CD4-positive, alpha-beta T cell (primary cell): ENCODE measurements around the gene BPIFB2. TPM values are rescaled to one million over a fixed set of nuclear protein-coding genes. Genes with fewer than 3 reads are reported as not detected.

Experiments used
- ATAC-seq: fragments of 200-7000 bp; cut with Tn5 transposase; one replicate; pipeline ENCODE4 v1.10.0; 2022; ENCODE audit warnings: mild to moderate bottlenecking; ENCODE audit not compliant: poor library complexity
- CTCF ChIA-PET: fragments of 350-600 bp; sonication (Branson Sonifier 250); formaldehyde crosslinking; loops from one replicate; lab custom pipeline; 2021; ENCODE audit warnings: antibody characterized with exemption, inconsistent platforms; lab: Charles Lee
- POLR2A ChIA-PET: fragments of 350-600 bp; sonication (Branson Sonifier 250); formaldehyde crosslinking; loops from one replicate; lab custom pipeline; 2021; ENCODE audit warnings: antibody characterized with exemption, inconsistent platforms; lab: Charles Lee
- DNase-seq, 14 experiments: peaks; one replicate each; pipeline ENCODE4 v3.0.0-alpha.2; 2013 to 2020; ENCODE audit warnings: mixed read lengths in 2 of 14
- H3K27ac ChIP-seq, 2 donors: one replicate each; pipeline versions ENCODE4 v1.5.1 to v1.7.0; 2013; ENCODE audit warnings: low read length in 2 of 2, low read depth in 1 of 2, mild to moderate bottlenecking in 1 of 2
- H3K27me3 ChIP-seq, 2 experiments: 1 replicate in 1 of 2; 2 replicates in 1 of 2; pipeline versions ENCODE4 v1.6.1 to v1.7.0; 2013; ENCODE audit warnings: low read length in 2 of 2, control low read depth in 1 of 2, mild to moderate bottlenecking in 1 of 2, moderate library complexity in 1 of 2; ENCODE audit not compliant: insufficient read depth in 2 of 2, control insufficient read depth in 1 of 2
- H3K36me3 ChIP-seq: one replicate; pipeline ENCODE4 v1.6.1; 2013; ENCODE audit warnings: low read length, control low read depth; ENCODE audit not compliant: insufficient read depth
- H3K4me1 ChIP-seq: one replicate; pipeline ENCODE4 v1.6.1; 2013; ENCODE audit warnings: low read length, control low read depth; ENCODE audit not compliant: insufficient read depth
- H3K4me3 ChIP-seq: one replicate; pipeline ENCODE4 v1.5.1; 2013; ENCODE audit warnings: mild to moderate bottlenecking, low read length, moderate library complexity
- H3K9me3 ChIP-seq, 2 experiments: 1 replicate in 1 of 2; 2 replicates in 1 of 2; pipeline versions ENCODE4 v1.6.1 to v1.7.0; 2013; ENCODE audit warnings: low read length in 2 of 2, mild to moderate bottlenecking in 2 of 2, control low read depth in 1 of 2, moderate library complexity in 1 of 2; ENCODE audit not compliant: control insufficient read depth in 1 of 2, insufficient read depth in 1 of 2
- H3K27ac Mint-ChIP-seq: one replicate; pipeline ENCODE4 v1.8.0; 2020; ENCODE audit warnings: mixed read lengths
- H3K27me3 Mint-ChIP-seq: one replicate; pipeline ENCODE4 v1.8.0; 2021; ENCODE audit warnings: mixed read lengths
- H3K36me3 Mint-ChIP-seq: one replicate; pipeline ENCODE4 v1.8.0; 2021; ENCODE audit warnings: low read depth, mixed read lengths
- H3K4me1 Mint-ChIP-seq: one replicate; pipeline ENCODE4 v1.8.0; 2021; ENCODE audit warnings: low read depth, mixed read lengths
- H3K4me3 Mint-ChIP-seq: one replicate; pipeline ENCODE4 v1.8.0; 2020; ENCODE audit warnings: mild to moderate bottlenecking, mixed read lengths
- H3K9me3 Mint-ChIP-seq: one replicate; pipeline ENCODE4 v1.8.0; 2020; ENCODE audit warnings: mixed read lengths
- intact Hi-C, 2 experiments: fragments of 100-400 bp; cut with DNase I in 1 of 2; cut with micrococcal nuclease in 1 of 2; formaldehyde crosslinking; loops; one replicate each; pipeline versions ENCODE4 v1.15.1 to v1.9.0; 2023 to 2025; cut with DNase I, micrococcal nuclease
- total RNA-seq, 174 experiments: library from RNA in 2 of 174; stranded (reverse) in 2 of 174; gene quantifications; one replicate each; pipeline ENCODE4 v1.2.3 and lab custom pipeline; 2021 to 2026
- TF ChIP-seq, protein P1 (sequence below): fragments of 200-600 bp; IDR thresholded peaks from one replicate; pipeline ENCODE4 v1.8.0; 2022; ENCODE audit warnings: antibody characterized with exemption, mild to moderate bottlenecking

The BPIFB2 gene
- total RNA-seq, 2 experiments from 2014 or later: not detected

DNA sequence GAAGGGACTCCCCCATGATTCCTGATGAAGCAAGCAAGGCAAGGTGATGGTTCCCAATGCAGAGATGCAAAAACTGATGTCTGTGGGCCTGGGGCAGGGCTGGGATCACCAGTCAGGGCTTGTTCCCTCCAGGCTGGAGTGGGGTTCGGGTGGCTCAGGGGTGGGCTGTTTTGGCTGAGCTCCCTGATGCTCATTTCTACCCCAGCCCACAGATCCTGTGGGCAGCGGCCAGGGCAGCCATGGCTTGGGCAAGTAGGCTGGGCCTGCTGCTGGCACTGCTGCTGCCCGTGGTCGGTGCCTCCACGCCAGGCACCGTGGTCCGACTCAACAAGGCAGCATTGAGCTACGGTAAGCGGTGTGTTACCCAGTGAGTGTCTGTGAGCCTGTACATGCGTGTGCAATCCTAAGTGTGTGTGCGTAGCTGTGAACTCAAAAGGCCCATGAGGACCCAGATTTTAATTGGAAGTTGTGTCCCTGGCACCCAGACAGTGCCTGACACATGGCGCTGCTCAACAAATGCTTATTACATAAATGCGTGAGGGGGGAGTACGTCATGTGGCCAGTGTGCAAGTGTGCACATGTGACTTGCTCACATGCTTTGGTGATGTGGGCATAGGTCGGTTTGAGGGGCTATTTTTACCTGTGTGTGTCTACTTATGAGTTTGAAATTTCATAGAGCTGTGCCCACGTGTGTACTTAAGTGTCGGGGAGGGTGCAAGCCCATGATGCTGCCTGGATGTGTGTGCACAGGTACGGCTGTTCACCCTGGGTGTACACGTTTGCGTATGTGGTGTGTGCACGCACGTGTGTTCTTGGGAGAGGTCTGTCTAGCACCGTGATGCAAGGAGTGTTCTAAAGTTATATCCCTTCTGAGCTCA is 1.1 kb downstream of the BPIFB2 start:
- CTCF ChIA-PET: no interaction called here
- no peak overlapping the region for H3K27ac Mint-ChIP-seq
- Histone ChIP-seq H3K27me3 (no peaks in the 10 kb centered on the region), H3K4me1 (peaks cover 18% of the 10 kb centered on the region), H3K4me3 (no peak overlapping the region), H3K9me3 (peaks cover 0 to 13% of the 10 kb centered on the region in 2 experiments), H3K36me3 (no peaks in the 10 kb centered on the region), H3K27ac (no peak overlapping the region)
- peaks cover 16% of the 10 kb centered on the region for H3K4me1 Mint-ChIP-seq
- TF ChIP-seq, protein P1, sequence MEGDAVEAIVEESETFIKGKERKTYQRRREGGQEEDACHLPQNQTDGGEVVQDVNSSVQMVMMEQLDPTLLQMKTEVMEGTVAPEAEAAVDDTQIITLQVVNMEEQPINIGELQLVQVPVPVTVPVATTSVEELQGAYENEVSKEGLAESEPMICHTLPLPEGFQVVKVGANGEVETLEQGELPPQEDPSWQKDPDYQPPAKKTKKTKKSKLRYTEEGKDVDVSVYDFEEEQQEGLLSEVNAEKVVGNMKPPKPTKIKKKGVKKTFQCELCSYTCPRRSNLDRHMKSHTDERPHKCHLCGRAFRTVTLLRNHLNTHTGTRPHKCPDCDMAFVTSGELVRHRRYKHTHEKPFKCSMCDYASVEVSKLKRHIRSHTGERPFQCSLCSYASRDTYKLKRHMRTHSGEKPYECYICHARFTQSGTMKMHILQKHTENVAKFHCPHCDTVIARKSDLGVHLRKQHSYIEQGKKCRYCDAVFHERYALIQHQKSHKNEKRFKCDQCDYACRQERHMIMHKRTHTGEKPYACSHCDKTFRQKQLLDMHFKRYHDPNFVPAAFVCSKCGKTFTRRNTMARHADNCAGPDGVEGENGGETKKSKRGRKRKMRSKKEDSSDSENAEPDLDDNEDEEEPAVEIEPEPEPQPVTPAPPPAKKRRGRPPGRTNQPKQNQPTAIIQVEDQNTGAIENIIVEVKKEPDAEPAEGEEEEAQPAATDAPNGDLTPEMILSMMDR: no peak
- ATAC-seq (no peak), DNase-seq (no peak)
- H3K36me3 Mint-ChIP-seq: no peaks in the 10 kb centered on the region
- intact Hi-C loops: loop anchor here in 1 of 2 experiments (5.0 kb wide), 1 partner anchor 41 kb away; no protein-coding TSS in a partner anchor
- peaks cover 2% of the 10 kb centered on the region for H3K9me3 Mint-ChIP-seq
- no peaks in the 10 kb centered on the region for H3K27me3 Mint-ChIP-seq
- POLR2A ChIA-PET: no interaction called here
- H3K4me3 Mint-ChIP-seq: no peak overlapping the region

DNA sequence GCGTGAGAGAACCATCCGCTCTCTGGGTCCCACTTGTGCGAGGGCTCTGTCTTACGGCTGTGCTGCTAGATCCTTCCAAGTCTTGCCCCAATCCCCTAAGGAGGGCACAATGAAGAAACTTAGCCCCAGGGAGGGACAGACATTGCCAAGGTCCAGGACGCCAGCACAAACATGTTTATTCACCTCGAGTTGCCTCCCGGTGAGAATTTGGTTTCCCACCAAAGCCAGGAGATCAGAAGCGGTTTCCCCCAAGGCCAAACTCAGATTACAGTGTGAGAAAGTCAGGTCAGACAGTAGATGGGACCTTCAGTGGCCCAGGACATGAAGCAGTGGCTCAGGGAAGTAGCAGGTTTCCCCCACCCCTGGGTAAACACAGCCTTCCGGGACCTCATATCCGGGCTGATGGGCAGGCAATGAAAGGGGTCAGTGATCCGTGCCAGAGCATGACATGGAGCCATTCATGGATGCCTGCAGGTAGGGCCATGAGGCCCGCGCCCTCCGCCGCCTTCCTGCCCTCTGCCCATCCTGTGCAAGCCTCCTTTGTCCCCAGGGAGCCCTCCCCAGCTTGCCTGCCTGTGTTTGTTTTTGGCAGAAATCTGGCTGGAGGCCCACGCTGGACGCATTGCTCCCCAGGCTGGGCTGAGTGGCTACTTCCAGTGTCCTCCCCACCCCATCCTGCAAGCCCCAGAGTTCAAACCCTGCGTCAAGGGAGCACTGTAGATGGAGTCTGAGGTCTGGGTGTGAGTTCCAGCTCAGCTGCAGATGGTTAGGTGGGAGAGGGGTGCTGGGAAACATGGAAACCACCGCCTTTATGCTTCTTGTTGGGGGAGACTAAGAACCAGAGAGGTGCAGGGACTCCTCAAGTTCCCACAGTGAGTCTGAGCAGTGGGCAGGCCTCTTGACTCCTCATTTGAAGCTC is 2.0 kb downstream of the BPIFB2 start:
- CTCF ChIA-PET: no interaction called here
- H3K4me1 Mint-ChIP-seq: peaks cover 11% of the 10 kb centered on the region
- POLR2A ChIA-PET: no interaction called here
- no peak overlapping the region for H3K4me3 Mint-ChIP-seq
- no peaks in the 10 kb centered on the region for H3K27me3 Mint-ChIP-seq
- Histone ChIP-seq H3K4me3 (no peak overlapping the region), H3K4me1 (peaks cover 10% of the 10 kb centered on the region), H3K27ac (no peak overlapping the region), H3K27me3 (no peaks in the 10 kb centered on the region), H3K9me3 (peaks cover 0 to 13% of the 10 kb centered on the region in 2 experiments), H3K36me3 (no peaks in the 10 kb centered on the region)
- H3K36me3 Mint-ChIP-seq: no peaks in the 10 kb centered on the region
- H3K27ac Mint-ChIP-seq: no peak overlapping the region
- ATAC-seq: no peak
- no peak for DNase-seq
- intact Hi-C loops: loop anchor here in 1 of 2 experiments (5.0 kb wide), 1 partner anchor 42 kb away; no protein-coding TSS in a partner anchor
- TF ChIP-seq, protein P1: no peak
- H3K9me3 Mint-ChIP-seq: peaks cover 2% of the 10 kb centered on the region

DNA sequence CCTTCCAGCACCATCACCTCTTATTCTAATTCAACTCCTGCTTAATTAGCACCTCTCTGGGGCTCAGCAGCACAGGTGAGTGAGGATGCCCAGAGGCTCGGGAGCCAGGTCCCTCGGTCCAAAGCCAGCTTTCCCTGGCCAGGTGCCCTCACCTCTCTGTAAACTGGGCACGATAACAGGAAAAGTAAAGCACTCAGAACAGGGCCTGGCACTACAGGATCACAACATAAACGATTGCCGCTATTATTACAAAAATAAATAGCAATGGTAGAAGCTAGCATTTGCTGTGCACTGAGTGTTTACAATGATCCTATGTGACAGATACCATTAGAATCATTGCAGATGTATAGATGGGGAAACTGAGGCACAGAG is 2.6 kb downstream of the BPIFB2 start:
- Histone ChIP-seq H3K4me3 (no peak overlapping the region), H3K27me3 (no peaks in the 10 kb centered on the region), H3K9me3 (peaks cover 0 to 8% of the 10 kb centered on the region in 2 experiments), H3K4me1 (peaks cover 4% of the 10 kb centered on the region), H3K36me3 (no peaks in the 10 kb centered on the region), H3K27ac (no peak overlapping the region)
- no peaks in the 10 kb centered on the region for H3K27me3 Mint-ChIP-seq
- no peak overlapping the region for H3K4me3 Mint-ChIP-seq
- CTCF ChIA-PET: no interaction called here
- intact Hi-C loops: no loop called here
- no peak overlapping the region for H3K27ac Mint-ChIP-seq
- peaks cover 5% of the 10 kb centered on the region for H3K4me1 Mint-ChIP-seq
- no peaks in the 10 kb centered on the region for H3K36me3 Mint-ChIP-seq
- POLR2A ChIA-PET: no interaction called here
- DNase-seq (no peak), ATAC-seq (no peak)
- peaks cover 2% of the 10 kb centered on the region for H3K9me3 Mint-ChIP-seq
- TF ChIP-seq, protein P1: no peak
